Immature natural killer cell (primary cell): Measurements from ENCODE around the gene DNAH11. TPM values are rescaled to one million over a fixed set of nuclear protein-coding genes. Genes with fewer than 3 reads are reported as not detected.
"Not testable (repeated sequence)": the region's sequence is repeated elsewhere in the genome, so short reads cannot be mapped to it uniquely, and the experiment has no call there.

ENCODE experiments used
- DNase-seq, 3 donors: peaks; one replicate each; pipeline ENCODE4 v3.0.0; 2022; ENCODE audit warnings: mixed read lengths in 1 of 3
- H3K27ac Mint-ChIP-seq, 6 donors: one replicate each; pipeline ENCODE4 v1.8.0; 2020; ENCODE audit warnings: mixed read lengths in 6 of 6, mild to moderate bottlenecking in 5 of 6, inconsistent platforms in 4 of 6, moderate library complexity in 3 of 6
- H3K27me3 Mint-ChIP-seq, 3 donors: one replicate each; pipeline ENCODE4 v1.8.0; 2020 to 2021; ENCODE audit warnings: low read depth in 3 of 3, mild to moderate bottlenecking in 3 of 3, mixed read lengths in 3 of 3, moderate library complexity in 3 of 3, inconsistent platforms in 1 of 3
- H3K36me3 Mint-ChIP-seq, 3 donors: one replicate each; pipeline ENCODE4 v1.8.0; 2020; ENCODE audit warnings: mixed read lengths in 3 of 3, inconsistent platforms in 2 of 3, mild to moderate bottlenecking in 2 of 3
- H3K4me1 Mint-ChIP-seq, 2 donors: one replicate each; pipeline ENCODE4 v1.8.0; 2020; ENCODE audit warnings: inconsistent platforms in 2 of 2, mild to moderate bottlenecking in 2 of 2, mixed read lengths in 2 of 2, moderate library complexity in 1 of 2
- H3K4me3 Mint-ChIP-seq, 5 donors: one replicate each; pipeline ENCODE4 v1.8.0; 2020; ENCODE audit warnings: mild to moderate bottlenecking in 5 of 5, mixed read lengths in 5 of 5, inconsistent platforms in 3 of 5, moderate library complexity in 3 of 5
- H3K9me3 Mint-ChIP-seq, 6 donors: one replicate each; pipeline ENCODE4 v1.8.0; 2020; ENCODE audit warnings: mild to moderate bottlenecking in 6 of 6, mixed read lengths in 6 of 6, inconsistent platforms in 4 of 6, moderate library complexity in 3 of 6
- polyA plus RNA-seq, 3 donors: library from polyadenylated mRNA; unstranded; fragments of 300-500 nt; fragmentation: Illumina TruSeq; gene quantifications; one replicate each; pipeline ENCODE4 v1.2.3, GENCODE V29; 2021

Gene DNAH11, protein sequence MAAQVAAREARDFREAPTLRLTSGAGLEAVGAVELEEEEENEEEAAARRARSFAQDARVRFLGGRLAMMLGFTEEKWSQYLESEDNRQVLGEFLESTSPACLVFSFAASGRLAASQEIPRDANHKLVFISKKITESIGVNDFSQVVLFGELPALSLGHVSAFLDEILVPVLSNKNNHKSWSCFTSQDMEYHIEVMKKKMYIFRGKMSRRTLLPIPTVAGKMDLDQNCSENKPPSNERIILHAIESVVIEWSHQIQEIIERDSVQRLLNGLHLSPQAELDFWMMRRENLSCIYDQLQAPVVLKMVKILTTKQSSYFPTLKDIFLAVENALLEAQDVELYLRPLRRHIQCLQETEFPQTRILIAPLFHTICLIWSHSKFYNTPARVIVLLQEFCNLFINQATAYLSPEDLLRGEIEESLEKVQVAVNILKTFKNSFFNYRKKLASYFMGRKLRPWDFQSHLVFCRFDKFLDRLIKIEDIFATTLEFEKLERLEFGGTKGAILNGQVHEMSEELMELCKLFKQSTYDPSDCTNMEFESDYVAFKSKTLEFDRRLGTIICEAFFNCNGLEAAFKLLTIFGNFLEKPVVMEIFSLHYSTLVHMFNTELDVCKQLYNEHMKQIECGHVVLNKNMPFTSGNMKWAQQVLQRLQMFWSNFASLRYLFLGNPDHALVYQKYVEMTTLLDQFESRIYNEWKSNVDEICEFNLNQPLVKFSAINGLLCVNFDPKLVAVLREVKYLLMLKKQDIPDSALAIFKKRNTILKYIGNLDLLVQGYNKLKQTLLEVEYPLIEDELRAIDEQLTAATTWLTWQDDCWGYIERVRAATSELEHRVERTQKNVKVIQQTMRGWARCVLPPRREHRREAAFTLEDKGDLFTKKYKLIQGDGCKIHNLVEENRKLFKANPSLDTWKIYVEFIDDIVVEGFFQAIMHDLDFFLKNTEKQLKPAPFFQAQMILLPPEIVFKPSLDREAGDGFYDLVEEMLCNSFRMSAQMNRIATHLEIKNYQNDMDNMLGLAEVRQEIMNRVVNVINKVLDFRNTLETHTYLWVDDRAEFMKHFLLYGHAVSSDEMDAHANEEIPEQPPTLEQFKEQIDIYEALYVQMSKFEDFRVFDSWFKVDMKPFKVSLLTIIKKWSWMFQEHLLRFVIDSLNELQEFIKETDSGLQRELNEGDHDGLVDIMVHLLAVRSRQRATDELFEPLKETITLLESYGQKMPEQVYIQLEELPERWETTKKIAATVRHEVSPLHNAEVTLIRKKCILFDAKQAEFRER (N-terminal part only)
- not detected for polyA plus RNA-seq

DNA sequence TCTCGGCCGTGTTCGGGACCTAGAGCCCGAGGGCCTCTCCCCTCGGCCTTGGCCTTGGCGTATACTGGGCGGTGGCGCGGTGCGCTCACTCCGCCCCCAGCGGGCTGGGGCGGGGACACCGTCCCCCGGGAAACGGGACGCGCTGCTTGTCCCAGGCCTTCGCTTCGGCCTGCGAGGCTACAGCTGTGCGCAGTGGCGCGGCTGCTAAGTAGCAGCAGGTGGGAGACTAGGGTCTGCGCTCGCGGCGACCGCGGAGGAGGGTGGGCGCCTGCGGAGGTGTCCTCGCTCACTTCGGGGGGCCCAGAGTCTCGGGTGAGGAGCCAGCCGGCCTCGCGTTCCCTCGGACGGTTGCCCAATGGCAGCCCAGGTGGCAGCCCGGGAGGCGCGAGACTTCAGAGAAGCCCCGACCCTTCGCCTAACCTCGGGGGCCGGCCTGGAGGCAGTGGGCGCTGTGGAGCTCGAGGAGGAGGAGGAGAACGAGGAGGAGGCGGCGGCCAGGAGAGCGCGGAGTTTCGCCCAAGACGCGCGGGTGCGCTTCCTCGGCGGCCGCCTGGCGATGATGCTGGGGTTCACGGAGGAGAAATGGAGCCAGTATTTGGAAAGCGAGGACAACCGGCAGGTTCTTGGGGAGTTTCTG lies at the start of gene DNAH11:
Gene DNAH11, plus strand, starts transcription at position 149 of the 637 bp plus-strand sequence. Its CDS starts 207 bp downstream, at position 356.
- H3K36me3 Mint-ChIP-seq: peaks cover 0 to 1% (median 0%) of the 10 kb centered on the region in 3 donors
- DNase-seq: no peak
- H3K27ac Mint-ChIP-seq: no peak within 1 kb of the TSS

DNA sequence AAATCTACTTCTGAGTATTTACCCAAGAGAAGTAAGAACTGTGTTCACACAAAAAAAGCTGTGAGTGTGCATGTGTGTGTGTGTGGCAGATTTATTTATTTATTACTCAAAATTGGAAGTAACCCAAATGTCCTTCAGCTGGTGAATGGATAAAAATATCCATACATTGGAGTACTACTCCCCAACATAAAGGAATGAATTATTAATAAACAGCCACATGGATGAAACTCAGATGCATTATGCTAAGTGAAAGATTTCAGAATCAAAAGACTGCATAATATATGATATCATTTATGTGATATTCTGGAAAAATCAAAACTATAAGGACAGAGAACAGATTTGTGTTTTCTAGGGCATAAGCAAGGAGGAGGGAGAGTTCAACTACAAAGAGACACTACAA lies 47.1 kb upstream of the DNAH11 start:
- Mint-ChIP-seq H3K36me3 (peaks cover 35 to 61% (median 60%) of the 10 kb centered on the region in 3 donors), H3K9me3 (peaks cover 7 to 19% (median 13%) of the 10 kb centered on the region in 6 donors)
- no peak for DNase-seq

More for the DNA sequence above, at the start of gene DNAH11:
- peaks cover 8% of the 10 kb centered on the region in 2 donors for H3K4me1 Mint-ChIP-seq
- H3K4me3 Mint-ChIP-seq: peak within 1 kb of the TSS in 4 of 5 donors; percentile 5 to 50 (median 26)
- H3K9me3 Mint-ChIP-seq: no peaks in the 10 kb centered on the region
- H3K27me3 Mint-ChIP-seq: peaks cover 3 to 17% (median 13%) of the 10 kb centered on the region in 3 donors

DNA sequence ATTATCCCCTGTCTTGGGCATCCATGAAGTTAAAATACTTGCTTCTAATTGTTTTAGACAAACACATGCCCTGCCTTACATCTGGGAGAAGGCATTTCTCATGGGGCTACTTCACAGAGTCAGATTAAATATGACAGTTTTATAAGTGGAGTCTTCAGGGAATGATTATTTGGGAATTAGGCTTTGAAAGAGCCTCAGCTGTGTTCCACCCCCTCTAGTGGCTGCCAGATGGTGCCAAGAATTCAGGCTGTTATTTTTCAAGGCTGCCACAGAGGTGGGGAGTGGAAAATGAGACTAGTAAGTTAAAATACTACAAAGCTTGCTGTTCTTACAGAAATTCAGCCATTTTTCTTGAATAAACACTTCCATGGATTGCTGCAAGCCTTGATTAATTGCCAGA lies 45.8 kb upstream of the DNAH11 start:
- H3K27me3 Mint-ChIP-seq: peaks cover 0 to 2% (median 0%) of the 10 kb centered on the region in 3 donors
- peaks cover 23 to 51% (median 46%) of the 10 kb centered on the region in 3 donors for H3K36me3 Mint-ChIP-seq
- no peak overlapping the region for H3K27ac Mint-ChIP-seq
- H3K4me3 Mint-ChIP-seq: no peak overlapping the region
- H3K4me1 Mint-ChIP-seq: peaks cover 5 to 26% of the 10 kb centered on the region in 2 donors
- DNase-seq: no peak
- H3K9me3 Mint-ChIP-seq: peaks cover 3 to 19% (median 13%) of the 10 kb centered on the region in 6 donors

More for the DNA sequence above, 47.1 kb upstream of the DNAH11 start:
- Mint-ChIP-seq H3K4me1 (peaks cover 5 to 29% of the 10 kb centered on the region in 2 donors), H3K27ac (no peak overlapping the region), H3K4me3 (no peak overlapping the region), H3K27me3 (peaks cover 0 to 2% (median 0%) of the 10 kb centered on the region in 3 donors)

DNA sequence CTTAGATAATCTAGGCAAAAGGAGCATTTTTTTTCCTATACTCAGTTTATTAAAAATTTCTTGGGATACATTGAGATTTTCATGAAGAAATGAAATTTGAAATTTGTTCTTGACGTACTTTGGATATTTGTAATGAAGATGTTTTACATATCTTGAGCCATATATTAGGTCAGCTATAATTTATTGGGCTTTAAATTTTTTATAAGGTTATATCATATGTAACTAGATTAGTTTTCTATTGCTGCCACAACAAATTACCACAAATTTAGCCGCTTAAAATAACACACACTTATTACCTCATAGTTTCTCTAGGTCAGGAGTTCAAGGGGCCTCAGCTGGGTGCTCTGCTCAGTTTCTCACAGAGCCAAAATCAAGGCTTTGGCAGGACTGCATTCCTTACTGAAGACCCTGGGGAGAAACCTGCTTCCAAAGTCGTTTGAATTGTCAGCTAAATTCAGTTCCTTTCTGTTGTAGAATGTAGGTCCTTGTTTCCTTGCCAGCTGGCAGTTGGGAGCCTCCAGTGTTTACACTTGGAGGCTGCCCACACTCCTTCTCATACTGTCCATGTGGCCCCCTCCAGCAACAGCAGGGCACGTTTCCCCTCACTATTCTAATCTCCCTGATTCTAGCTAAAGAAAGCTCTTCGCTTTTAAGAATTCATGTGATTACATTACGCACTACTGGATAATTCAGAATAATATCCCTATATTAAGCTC lies 42.6 kb upstream of the DNAH11 start:
- Mint-ChIP-seq H3K4me3 (no peak overlapping the region), H3K27ac (peak overlapping the region in 4 of 6 donors; percentile 6 to 59 (median 42)), H3K36me3 (peaks cover 10 to 43% (median 26%) of the 10 kb centered on the region in 3 donors), H3K27me3 (no peaks in the 10 kb centered on the region), H3K9me3 (peaks cover 0 to 3% (median 0%) of the 10 kb centered on the region in 6 donors), H3K4me1 (peaks cover 11 to 44% of the 10 kb centered on the region in 2 donors)
- DNase-seq: no peak

DNA sequence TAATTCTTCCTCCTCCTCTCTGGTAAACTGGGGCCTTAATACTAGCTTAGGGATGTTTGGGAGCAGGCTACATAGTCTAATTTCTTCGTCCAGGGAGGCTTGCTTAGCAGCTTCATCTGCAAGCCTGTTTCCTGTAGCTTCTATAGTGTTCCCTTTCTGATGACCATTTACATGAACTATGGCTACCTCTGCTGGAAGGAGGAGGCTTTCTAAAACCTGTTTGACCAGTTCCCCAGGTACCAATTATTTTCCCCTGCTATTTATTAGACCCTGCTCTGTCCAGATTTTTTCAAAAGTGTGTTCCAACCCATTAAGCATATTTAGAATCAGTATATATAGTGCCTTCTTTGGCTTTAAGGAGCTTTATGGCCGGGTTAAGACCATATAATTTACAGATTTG lies 38.8 kb upstream of the DNAH11 start:
- peaks cover 16 to 53% of the 10 kb centered on the region in 2 donors for H3K4me1 Mint-ChIP-seq
- peaks cover 20 to 49% (median 28%) of the 10 kb centered on the region in 3 donors for H3K36me3 Mint-ChIP-seq
- H3K27ac Mint-ChIP-seq: peak overlapping the region in 4 of 6 donors; percentile 2 to 71 (median 44)
- H3K27me3 Mint-ChIP-seq: no peaks in the 10 kb centered on the region
- DNase-seq: no peak
- no peak overlapping the region for H3K4me3 Mint-ChIP-seq
- H3K9me3 Mint-ChIP-seq: peaks cover 0 to 11% (median 6%) of the 10 kb centered on the region in 6 donors

DNA sequence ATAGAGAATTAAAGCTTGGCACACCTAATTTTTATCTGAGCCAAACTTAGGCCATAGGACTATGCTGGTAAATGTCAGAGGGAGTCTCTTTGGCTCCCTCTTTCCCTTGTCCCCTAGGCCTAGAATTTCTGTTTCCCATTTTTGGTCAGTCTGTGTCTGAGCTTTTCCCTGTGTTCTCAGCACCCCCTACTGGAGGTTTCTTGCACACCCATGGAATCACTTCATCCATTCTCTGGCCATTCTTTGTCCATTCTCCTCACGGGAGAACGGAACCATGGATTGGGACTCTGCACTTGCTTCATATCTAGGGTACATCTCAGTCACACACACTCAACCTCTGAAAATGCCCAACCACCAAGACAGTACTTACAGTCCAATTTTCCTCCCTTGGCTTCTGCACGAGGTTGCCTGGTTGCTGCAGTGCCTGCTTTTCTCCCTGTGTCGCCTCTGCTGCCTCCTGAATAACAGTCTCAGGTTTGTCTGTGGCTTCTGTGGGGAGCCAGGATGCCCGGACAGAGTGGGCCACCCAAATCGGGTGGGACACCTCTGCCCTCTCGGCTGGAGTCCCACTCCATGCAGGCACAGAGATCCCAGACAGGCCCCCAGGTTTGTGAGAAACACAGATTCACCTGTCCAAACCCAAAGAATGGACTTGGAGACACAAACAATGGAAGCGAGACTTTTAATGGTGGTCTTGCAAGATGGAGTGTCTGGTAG lies 35.1 kb upstream of the DNAH11 start:
- no peak overlapping the region for H3K4me3 Mint-ChIP-seq
- peak overlapping the region in 3 of 6 donors; percentile 25 to 50 (median 50) for H3K27ac Mint-ChIP-seq
- peaks cover 0 to 11% (median 6%) of the 10 kb centered on the region in 6 donors for H3K9me3 Mint-ChIP-seq
- H3K36me3 Mint-ChIP-seq: peaks cover 30 to 67% (median 31%) of the 10 kb centered on the region in 3 donors
- peak; percentile 29 to 47 (median 37) for DNase-seq
- H3K27me3 Mint-ChIP-seq: no peaks in the 10 kb centered on the region
- peaks cover 11 to 38% of the 10 kb centered on the region in 2 donors for H3K4me1 Mint-ChIP-seq

DNA sequence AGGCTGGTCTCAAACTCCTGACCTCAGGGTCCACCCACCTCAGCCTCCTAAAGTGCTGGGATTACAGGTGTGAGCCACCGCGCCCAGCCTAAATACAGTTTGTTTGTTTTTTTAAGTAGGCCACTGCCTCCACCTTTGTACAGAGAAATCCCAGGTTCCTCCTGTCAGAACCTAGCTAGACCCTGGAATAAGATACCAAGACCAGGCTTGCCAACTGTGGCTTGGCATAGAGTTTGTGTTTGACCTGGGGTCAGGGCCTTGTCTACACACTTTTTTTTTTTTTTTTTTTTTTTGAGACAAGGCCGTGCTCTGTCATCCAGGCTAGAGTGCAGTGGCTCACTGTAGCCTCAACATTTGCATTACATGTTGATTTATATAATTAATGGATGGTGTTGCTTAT lies 34.3 kb upstream of the DNAH11 start:
- Mint-ChIP-seq H3K27me3 (no peaks in the 10 kb centered on the region), H3K27ac (no peak overlapping the region), H3K36me3 (peaks cover 30 to 69% (median 31%) of the 10 kb centered on the region in 3 donors), H3K4me1 (peaks cover 9 to 31% of the 10 kb centered on the region in 2 donors), H3K9me3 (peaks cover 0 to 11% (median 6%) of the 10 kb centered on the region in 6 donors), H3K4me3 (no peak overlapping the region)
- no peak for DNase-seq

DNA sequence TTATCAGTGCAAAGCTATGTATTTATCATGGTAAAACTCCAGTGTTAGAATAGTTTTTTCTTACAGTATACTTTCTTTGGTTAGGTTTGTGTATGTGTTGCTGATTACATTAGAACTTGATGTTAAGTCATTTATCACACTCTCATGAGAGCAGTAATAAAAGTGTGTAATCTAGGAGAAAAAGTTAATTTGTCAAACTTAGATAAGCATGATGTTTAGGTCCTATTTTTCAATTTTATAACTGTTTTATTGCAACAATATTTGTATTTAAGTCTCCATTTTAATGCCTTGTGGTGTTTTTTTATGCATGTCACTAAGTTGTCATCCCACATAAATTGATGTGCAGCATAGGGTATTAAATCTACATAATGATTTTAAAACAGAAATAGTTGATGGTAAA lies 28.8 kb upstream of the DNAH11 start:
- H3K4me1 Mint-ChIP-seq: no peaks in the 10 kb centered on the region
- no peak overlapping the region for H3K4me3 Mint-ChIP-seq
- H3K36me3 Mint-ChIP-seq: peaks cover 2 to 28% (median 10%) of the 10 kb centered on the region in 3 donors
- no peak for DNase-seq
- H3K27ac Mint-ChIP-seq: no peak overlapping the region
- H3K27me3 Mint-ChIP-seq: no peaks in the 10 kb centered on the region
- no peaks in the 10 kb centered on the region for H3K9me3 Mint-ChIP-seq

DNA sequence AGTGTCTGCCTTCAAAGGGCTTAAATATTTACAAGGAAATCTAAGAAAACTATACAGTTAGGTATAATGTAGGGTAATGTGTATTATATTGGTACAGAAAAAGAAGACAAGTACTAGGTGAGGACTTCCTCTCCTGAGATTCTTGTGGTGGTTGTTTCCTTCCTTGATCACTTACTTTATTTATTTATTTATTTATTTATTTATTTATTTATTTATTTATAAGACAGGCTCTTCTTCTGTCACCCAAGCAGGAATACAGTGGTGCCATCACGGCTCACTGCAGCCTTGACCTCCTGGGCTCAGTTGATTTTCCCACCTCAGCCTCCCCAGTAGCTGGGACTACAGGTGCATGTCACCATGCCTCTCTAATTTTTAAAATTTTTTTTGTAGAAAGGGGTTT lies 18.2 kb upstream of the DNAH11 start:
- no peaks in the 10 kb centered on the region for H3K4me1 Mint-ChIP-seq
- H3K4me3 Mint-ChIP-seq: no peak overlapping the region
- no peak overlapping the region for H3K27ac Mint-ChIP-seq
- H3K36me3 Mint-ChIP-seq: no peaks in the 10 kb centered on the region
- peaks cover 0 to under 1% (median 0%) of the 10 kb centered on the region in 3 donors for H3K27me3 Mint-ChIP-seq
- no peak for DNase-seq
- H3K9me3 Mint-ChIP-seq: no peaks in the 10 kb centered on the region

DNA sequence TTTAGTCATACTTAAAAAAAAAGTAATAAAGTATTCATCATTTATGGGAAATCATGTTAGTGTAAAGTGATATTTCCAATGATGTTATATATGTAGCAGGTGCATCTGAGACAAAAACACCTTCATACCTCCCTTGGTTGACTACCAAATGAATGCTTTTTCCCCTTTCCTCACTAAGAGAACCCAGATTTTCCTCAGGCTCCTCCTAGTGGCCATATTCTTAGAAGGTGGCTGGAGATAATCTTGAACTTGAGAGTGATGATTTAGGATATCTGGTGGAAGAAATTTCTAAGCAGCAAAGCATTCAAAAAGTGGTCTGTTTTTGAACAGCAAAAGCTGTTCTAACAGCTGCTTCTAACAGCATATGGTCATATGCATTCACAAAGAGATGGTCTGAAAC lies 16.8 kb upstream of the DNAH11 start:
- no peak overlapping the region for H3K4me3 Mint-ChIP-seq
- no peak overlapping the region for H3K27ac Mint-ChIP-seq
- peaks cover 0 to 2% (median under 1%) of the 10 kb centered on the region in 3 donors for H3K27me3 Mint-ChIP-seq
- peak in 2 of 3 donors; percentile 11 to 12 for DNase-seq
- H3K4me1 Mint-ChIP-seq: no peaks in the 10 kb centered on the region
- no peaks in the 10 kb centered on the region for H3K9me3 Mint-ChIP-seq
- H3K36me3 Mint-ChIP-seq: no peaks in the 10 kb centered on the region

DNA sequence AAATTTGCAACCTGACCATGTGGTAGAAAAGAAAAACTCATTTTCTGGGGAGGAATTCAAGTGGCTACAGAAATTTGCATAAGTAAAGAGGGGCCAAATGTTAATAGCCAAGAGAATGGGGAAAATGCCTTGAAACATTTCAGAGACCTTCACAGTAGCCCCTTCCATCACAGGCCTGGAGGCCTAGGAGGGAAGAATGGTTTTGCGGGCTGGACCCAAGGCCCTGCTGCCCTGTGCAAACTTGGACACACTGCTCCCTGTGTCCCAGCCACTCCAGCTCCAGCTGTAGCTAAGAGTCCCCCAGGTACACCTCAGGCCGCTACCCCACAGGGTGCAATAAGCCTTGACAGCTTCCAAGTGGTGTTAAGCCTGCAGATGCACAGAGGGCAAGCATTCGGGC lies 16.4 kb upstream of the DNAH11 start:
- Mint-ChIP-seq H3K36me3 (no peaks in the 10 kb centered on the region), H3K4me1 (no peaks in the 10 kb centered on the region), H3K27ac (no peak overlapping the region), H3K9me3 (no peaks in the 10 kb centered on the region), H3K27me3 (peaks cover 0 to 5% (median 5%) of the 10 kb centered on the region in 3 donors), H3K4me3 (no peak overlapping the region)
- no peak for DNase-seq

DNA sequence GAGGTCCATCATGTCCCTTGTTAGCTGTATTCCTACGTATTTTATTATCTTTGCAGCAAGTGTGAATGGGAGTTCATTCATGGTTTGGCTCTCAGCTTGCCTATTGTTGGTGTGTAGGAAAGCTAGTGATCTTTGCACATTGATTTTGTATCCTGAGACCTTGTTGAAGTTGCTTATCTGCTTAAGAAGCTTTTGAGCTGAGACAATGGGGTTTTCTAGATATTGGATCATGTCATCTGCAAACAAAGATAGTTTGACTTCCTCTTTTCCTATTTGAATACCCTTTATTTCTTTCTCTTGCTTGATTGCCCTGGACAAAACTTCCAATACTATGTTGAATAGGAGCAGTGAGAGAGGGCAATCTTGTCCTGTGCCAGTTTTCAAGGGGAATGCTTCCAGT lies 10.4 kb upstream of the DNAH11 start:
- H3K4me1 Mint-ChIP-seq, H3K27ac Mint-ChIP-seq, H3K36me3 Mint-ChIP-seq, H3K27me3 Mint-ChIP-seq, H3K9me3 Mint-ChIP-seq, H3K4me3 Mint-ChIP-seq, DNase-seq: not testable (repeated sequence)
